Left hindlimb (tissue), 1 donor: ENCODE measurements around the gene NAPA.

Experiments
- DNase-seq: peaks from one replicate; pipeline ENCODE4 v3.0.0-alpha.2; 2018

The NAPA gene

GRCh38 chr19:47521473-47522180 is 6.8 kb upstream of the NAPA start:
- no peak for DNase-seq

GRCh38 chr19:47520839-47521238 is 6.0 kb upstream of the NAPA start:
- no peak for DNase-seq

- no peak for DNase-seq
These were observed 5.5 kb upstream of the NAPA start for GRCh38 chr19:47520343-47520806.

GRCh38 chr19:47518854-47519253 is 4.0 kb upstream of the NAPA start:
- DNase-seq, result no peak

- DNase-seq, result no peak
These were observed 3.3 kb upstream of the NAPA start for GRCh38 chr19:47518139-47518538.

GRCh38 chr19:47514151-47514868 is 553 bp downstream of the NAPA start:
- no peak for DNase-seq

GRCh38 chr19:47512948-47513319 is 1.9 kb downstream of the NAPA start:
- DNase-seq, result no peak

- DNase-seq, result no peak
These were observed 2.5 kb downstream of the NAPA start for GRCh38 chr19:47512183-47512947.

- DNase-seq, result no peak
These were observed 3.2 kb downstream of the NAPA start for GRCh38 chr19:47511681-47512080.

- no peak for DNase-seq
These were observed 3.7 kb downstream of the NAPA start for GRCh38 chr19:47511128-47511517.

GRCh38 chr19:47510516-47511127 is 4.2 kb downstream of the NAPA start:
- DNase-seq, result no peak

GRCh38 chr19:47509973-47510372 is 4.9 kb downstream of the NAPA start:
- DNase-seq, result no peak

- no peak for DNase-seq
These were observed 5.6 kb downstream of the NAPA start for GRCh38 chr19:47509170-47509847.

GRCh38 chr19:47508721-47509120 is 6.1 kb downstream of the NAPA start:
- DNase-seq, result no peak

GRCh38 chr19:47507924-47508553 is 6.8 kb downstream of the NAPA start:
- DNase-seq, result no peak

- no peak for DNase-seq
These were observed 7.9 kb downstream of the NAPA start for GRCh38 chr19:47507012-47507411.

GRCh38 chr19:47506459-47506858 is 8.4 kb downstream of the NAPA start:
- no peak for DNase-seq

GRCh38 chr19:47505506-47505905 is 9.4 kb downstream of the NAPA start:
- DNase-seq, result no peak

GRCh38 chr19:47503826-47504150 is 11.1 kb downstream of the NAPA start:
- no peak for DNase-seq

GRCh38 chr19:47503130-47503825 is 11.6 kb downstream of the NAPA start:
- DNase-seq, result no peak
